ENCODE data around the gene KIAA0319L.

Gene KIAA0319L

GRCh38 chr1:35401049-35401448 is 156.2 kb downstream of the KIAA0319L start:
- no peak for DNase-seq (ENCODE audit: low spot score)
- no peak overlapping the region for H3K27ac ChIP-seq
- CTCF ChIA-PET, result no interaction called here
- TF ChIP-seq, protein P1, sequence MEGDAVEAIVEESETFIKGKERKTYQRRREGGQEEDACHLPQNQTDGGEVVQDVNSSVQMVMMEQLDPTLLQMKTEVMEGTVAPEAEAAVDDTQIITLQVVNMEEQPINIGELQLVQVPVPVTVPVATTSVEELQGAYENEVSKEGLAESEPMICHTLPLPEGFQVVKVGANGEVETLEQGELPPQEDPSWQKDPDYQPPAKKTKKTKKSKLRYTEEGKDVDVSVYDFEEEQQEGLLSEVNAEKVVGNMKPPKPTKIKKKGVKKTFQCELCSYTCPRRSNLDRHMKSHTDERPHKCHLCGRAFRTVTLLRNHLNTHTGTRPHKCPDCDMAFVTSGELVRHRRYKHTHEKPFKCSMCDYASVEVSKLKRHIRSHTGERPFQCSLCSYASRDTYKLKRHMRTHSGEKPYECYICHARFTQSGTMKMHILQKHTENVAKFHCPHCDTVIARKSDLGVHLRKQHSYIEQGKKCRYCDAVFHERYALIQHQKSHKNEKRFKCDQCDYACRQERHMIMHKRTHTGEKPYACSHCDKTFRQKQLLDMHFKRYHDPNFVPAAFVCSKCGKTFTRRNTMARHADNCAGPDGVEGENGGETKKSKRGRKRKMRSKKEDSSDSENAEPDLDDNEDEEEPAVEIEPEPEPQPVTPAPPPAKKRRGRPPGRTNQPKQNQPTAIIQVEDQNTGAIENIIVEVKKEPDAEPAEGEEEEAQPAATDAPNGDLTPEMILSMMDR (conservative IDR thresholded peaks at IDR 0.05; ENCODE audit: low read depth), result no peak
- POLR2A ChIA-PET (ENCODE audit: low non-redundant PET), result no interaction called here

- no peak overlapping the region for H3K27ac ChIP-seq
- no peak for DNase-seq (ENCODE audit: low spot score)
- ChIA-PET POLR2A (ENCODE audit: low non-redundant PET) (no interaction called here), CTCF (interaction anchor here (1.1 kb wide), 1 partner anchor 15 kb away, joined by 3 read pairs; no protein-coding TSS in a partner anchor)
- TF ChIP-seq, protein P1 (conservative IDR thresholded peaks at IDR 0.05; ENCODE audit: low read depth), result no peak
These were observed 158.5 kb downstream of the KIAA0319L start for GRCh38 chr1:35398739-35399138.

GRCh38 chr1:35394386-35394785 is 162.8 kb downstream of the KIAA0319L start:
- H3K27ac ChIP-seq, result no peak overlapping the region
- ChIA-PET CTCF (interaction anchor here (0.6 to 0.8 kb wide), 2 partner anchors 10 to 852 kb away, joined by 3 to 10 read pairs; no protein-coding TSS in a partner anchor), POLR2A (ENCODE audit: low non-redundant PET) (no interaction called here)
- no peak for DNase-seq (ENCODE audit: low spot score)
- TF ChIP-seq, protein P1 (conservative IDR thresholded peaks at IDR 0.05; ENCODE audit: low read depth), result no peak

GRCh38 chr1:35390600-35391494 is 166.4 kb downstream of the KIAA0319L start:
- ChIA-PET CTCF (no interaction called here), POLR2A (ENCODE audit: low non-redundant PET) (no interaction called here)
- no peak for DNase-seq (ENCODE audit: low spot score)
- TF ChIP-seq, protein P1 (conservative IDR thresholded peaks at IDR 0.05; ENCODE audit: low read depth), result no peak
- no peak overlapping the region for H3K27ac ChIP-seq

- no peak overlapping the region for H3K27ac ChIP-seq
- TF ChIP-seq, protein P1 (conservative IDR thresholded peaks at IDR 0.05; ENCODE audit: low read depth), result no peak
- DNase-seq (ENCODE audit: low spot score), result no peak
- ChIA-PET CTCF (interaction anchor here (0.7 kb wide), 1 partner anchor 26 kb away, joined by 3 read pairs; no protein-coding TSS in a partner anchor), POLR2A (ENCODE audit: low non-redundant PET) (no interaction called here)
These were observed 170.2 kb downstream of the KIAA0319L start for GRCh38 chr1:35386959-35387358.

DNA sequence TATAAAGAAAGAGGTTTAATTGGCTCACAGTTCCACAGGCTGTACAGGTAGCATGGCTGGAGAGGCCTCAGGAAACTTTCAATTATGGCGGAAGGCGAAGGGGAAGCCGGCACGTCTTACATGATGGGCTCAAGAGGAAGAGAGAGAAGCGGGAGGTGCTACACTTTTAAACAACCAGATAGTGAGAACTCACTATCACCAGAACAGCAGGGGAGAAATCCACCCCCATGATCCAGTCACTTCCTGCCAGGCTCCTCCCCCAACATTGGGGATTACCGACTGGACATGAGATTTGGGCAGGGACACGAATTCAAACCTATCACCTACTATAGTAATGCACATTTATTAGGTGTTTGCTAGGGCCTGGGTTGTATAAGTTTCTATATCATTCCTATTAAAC is 170.9 kb downstream of the KIAA0319L start:
- TF ChIP-seq, protein P1 (conservative IDR thresholded peaks at IDR 0.05; ENCODE audit: low read depth), result no peak
- H3K27ac ChIP-seq, result no peak overlapping the region
- ChIA-PET POLR2A (ENCODE audit: low non-redundant PET) (no interaction called here), CTCF (no interaction called here)
- DNase-seq (ENCODE audit: low spot score), result no peak

Measured in RWPE1 (cell line).